Measurements from ENCODE around the gene KRTAP10-1.

Gene KRTAP10-1

DNA sequence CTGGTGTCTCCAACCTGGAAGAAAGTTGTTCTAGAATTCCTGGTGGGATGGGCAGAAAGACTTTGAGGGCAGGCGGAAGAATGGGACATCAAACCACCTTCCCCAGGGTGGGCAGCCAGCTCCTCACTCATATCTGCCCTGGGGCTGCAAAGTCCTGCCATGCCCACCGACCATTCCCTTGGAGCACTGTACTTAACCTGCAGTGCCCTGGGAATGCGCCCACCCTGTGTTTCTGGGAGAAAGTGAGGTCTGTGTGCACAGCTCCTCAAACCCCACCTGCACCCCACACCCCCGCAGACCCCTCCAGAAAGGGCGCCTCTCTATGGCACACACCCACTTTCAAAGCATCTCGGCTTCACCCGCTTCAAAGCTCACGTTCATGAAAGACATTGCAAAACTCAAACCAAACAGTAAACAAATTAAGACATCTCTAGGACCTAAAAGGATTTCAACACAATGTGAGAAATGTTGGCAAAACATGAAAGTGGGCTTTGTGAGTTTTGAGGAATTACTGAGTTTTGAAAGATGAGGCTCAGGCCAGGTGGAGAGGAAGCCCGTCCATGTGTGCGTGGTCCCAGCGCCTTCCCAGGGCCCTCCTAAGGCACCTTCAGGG, 25.1 kb downstream of the KRTAP10-1 start:
- TF ChIP-seq, protein P1, sequence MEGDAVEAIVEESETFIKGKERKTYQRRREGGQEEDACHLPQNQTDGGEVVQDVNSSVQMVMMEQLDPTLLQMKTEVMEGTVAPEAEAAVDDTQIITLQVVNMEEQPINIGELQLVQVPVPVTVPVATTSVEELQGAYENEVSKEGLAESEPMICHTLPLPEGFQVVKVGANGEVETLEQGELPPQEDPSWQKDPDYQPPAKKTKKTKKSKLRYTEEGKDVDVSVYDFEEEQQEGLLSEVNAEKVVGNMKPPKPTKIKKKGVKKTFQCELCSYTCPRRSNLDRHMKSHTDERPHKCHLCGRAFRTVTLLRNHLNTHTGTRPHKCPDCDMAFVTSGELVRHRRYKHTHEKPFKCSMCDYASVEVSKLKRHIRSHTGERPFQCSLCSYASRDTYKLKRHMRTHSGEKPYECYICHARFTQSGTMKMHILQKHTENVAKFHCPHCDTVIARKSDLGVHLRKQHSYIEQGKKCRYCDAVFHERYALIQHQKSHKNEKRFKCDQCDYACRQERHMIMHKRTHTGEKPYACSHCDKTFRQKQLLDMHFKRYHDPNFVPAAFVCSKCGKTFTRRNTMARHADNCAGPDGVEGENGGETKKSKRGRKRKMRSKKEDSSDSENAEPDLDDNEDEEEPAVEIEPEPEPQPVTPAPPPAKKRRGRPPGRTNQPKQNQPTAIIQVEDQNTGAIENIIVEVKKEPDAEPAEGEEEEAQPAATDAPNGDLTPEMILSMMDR (conservative IDR thresholded peaks at IDR 0.05): no peak
- TF ChIP-seq ZFX (IDR thresholded peaks at IDR 0.05): no peak
- no peak overlapping the region for H3K27ac ChIP-seq

DNA sequence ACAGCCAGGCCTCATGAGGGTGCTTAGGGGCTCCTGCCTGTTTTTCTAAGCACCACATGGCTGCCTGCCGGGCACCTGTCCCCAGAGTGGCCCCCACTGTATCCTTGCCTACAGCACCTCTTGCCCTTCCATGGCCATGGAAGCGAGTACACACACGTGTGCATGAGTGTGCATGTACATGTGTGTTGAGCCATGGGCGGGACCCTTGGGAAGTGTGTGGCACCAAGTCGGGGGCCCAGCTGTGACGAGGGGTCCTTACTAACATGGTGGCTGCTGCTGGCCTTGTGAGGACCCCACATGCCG, 25.8 kb downstream of the KRTAP10-1 start:
- H3K27ac ChIP-seq: no peak overlapping the region
- TF ChIP-seq, protein P1 (conservative IDR thresholded peaks at IDR 0.05): no peak
- TF ChIP-seq ZFX (IDR thresholded peaks at IDR 0.05): no peak

DNA sequence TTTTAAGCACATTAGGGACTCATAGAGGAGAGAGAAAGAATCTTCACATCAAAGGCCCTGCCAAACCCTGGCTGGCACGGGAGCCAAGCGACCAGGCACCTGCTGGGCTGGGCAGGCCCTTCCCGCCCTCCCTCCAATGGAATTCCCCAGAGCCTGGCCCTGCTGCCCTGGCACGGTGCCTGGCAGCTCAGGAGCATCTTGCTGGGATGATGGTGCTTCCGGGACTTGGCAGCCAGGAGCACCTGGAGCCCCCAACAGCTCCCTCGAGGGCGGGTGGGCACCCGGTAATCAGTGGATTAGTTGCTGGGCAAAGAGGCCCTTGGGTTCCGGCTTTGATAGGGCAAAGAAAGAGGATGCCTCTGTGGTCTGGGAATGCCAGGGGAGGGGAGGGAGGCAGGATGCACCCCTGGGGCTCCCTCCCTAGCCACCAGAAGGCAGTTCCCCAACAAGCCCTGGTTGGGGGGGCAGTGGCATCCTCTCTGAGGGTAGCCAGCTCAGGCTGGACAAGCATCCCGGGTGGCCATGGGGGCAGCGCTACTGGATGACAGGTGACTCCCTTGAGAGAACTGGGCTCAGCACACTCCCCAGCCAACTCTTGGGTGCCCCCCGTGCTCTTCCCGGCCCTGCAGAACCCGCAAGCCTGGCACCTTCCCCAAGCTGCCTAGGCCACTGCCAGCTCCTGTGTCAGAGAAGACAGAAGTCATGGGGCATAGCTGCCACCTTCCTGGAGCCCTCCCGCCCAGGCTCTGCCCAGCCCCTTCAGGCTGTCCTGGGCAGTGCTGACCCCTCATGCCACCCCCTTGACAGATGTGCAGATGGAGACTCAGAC, 26.4 kb downstream of the KRTAP10-1 start:
- H3K27ac ChIP-seq: no peak overlapping the region
- TF ChIP-seq ZFX (IDR thresholded peaks at IDR 0.05): no peak
- TF ChIP-seq, protein P1 (conservative IDR thresholded peaks at IDR 0.05): no peak

DNA sequence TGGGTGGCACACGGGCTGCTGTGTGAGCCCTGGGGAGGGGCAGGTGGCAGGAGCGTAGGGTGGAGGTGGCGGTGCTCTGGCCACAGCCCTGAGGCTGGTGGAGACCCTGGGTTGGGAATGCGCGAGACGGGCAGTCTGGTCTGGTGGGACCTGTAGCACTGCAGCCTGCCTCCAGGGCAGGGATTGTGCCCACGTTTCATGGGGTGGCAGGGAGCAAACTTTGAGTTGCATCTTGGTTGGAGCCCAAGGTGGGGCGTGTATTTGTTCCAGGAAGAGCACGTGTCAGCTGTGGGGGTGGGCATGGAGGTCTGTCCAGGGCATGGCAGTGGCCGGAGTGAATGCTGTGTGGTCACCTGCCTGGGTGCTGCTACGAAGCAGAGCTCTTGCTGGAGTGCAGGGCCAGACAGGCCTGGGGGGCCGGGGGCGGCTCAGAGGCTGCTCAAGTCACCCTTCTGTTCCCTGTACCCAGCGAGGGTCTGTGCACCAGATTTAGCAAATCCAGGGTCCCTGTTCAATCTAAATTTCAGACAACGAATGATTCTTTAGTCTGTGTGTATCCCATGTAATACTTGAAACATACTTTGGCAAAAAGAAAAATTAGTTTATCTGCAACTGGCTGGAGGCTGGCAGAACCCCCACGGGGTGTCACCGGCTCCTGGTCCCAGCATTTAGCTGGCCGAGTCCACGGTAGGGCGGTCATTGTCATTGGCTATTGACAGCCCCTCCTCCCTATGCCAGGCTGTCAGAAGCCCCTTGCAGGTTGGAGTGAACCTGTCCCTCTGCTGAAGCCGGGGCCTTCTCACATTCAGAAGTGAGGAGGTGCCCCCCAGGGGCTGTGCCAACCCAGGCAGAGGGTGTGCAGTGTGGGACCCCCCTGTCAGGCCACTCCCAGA, 27.3 kb downstream of the KRTAP10-1 start:
- H3K27ac ChIP-seq: no peak overlapping the region
- TF ChIP-seq, protein P1 (conservative IDR thresholded peaks at IDR 0.05): no peak
- TF ChIP-seq ZFX (IDR thresholded peaks at IDR 0.05): no peak

DNA sequence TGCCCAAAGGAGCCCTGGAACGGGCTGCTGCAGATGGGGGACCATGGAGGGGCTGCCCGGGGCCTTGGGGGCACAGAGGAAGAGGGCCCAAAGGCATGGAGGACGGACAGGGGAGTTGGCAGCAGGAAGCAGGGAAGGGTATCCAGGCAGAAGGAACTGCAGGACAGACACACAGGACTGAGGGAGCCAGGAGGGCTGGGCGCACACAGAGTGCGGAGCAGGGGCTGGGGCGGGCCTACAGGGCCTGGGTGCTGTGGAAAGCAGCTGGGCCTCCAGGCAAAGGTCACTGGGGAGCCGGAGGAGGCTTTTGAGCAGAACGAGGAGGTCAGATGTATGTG, 28.1 kb downstream of the KRTAP10-1 start:
- no peak overlapping the region for H3K27ac ChIP-seq
- TF ChIP-seq, protein P1 (conservative IDR thresholded peaks at IDR 0.05): no peak
- no peak for TF ChIP-seq ZFX (IDR thresholded peaks at IDR 0.05)

DNA sequence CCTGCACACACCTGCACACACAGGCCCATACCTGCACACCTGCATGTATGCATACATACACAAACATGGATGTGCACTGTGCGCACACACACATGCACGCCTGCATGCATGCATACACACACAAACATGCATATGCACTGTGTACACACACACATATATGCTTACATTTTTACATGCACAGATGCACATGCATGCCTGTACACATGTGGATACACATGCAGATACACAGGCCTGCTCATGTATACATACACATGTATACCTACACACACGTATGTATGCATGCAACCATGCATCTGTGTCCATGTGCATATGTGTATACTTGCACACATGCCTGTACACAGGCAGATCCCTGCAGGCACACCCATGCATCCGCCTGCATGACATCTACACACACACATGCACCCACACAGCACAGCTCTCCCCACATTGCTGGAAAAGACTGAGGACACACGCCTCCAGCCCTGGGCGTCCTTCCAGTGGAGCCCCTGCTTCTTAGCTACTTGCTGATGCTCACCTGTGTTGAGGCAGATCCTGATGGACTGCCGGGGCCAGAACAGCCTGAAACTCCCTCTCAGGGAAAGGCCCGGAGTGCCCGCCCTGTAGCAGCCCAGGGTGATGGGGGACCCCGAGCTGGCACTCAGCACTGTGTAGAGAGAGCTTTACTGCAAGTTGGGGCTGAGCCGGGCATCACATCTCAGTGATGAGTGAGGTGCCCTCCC, 28.6 kb downstream of the KRTAP10-1 start:
- no peak for TF ChIP-seq ZFX (IDR thresholded peaks at IDR 0.05)
- TF ChIP-seq, protein P1 (conservative IDR thresholded peaks at IDR 0.05): no peak
- no peak overlapping the region for H3K27ac ChIP-seq
